ENCODE data around the gene DRG1. TPM values are rescaled to one million over a fixed set of nuclear protein-coding genes. Genes with fewer than 3 reads are reported as not detected.

Gene DRG1
- total and polyA plus RNA-seq, 2 donors (not counting 3 experiments of a cell fraction or from before 2014, with no cell fraction given): 37.7 to 65.1 TPM

DNA sequence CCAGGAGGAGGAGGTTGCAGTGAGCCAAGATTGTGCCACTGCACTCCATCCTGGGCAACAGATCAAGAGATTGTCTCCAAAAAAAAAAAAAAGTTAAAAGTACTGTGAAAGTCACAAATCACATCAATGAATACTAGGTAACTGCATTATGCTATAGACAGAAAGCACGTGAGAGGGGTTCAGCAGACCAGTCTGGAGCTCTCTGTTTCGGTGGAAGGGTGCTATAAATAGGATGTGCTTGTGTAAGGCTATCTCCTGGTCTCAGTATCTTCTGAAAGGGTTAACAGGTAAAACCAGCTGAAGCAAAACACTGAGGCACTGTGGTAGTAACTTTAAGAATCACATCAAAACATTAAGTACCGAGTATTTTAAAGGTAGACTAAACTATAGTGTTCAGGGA, 46.8 kb downstream of the DRG1 start:
- peaks cover 11 to 25% of the 10 kb centered on the region in 2 experiments for H3K36me3 ChIP-seq (ENCODE audit: control insufficient read depth in 2 of 2, extremely low read depth in 1 of 2, insufficient read depth in 2 of 2, low read length in 2 of 2)
- ChIA-PET CTCF (interaction anchor here (1.1 kb wide), 1 partner anchor 111 kb away, joined by 3 read pairs; no protein-coding TSS in a partner anchor), POLR2A (no interaction called here)
- H3K4me3 ChIP-seq (replicated peaks in 1 of 3; ENCODE audit: insufficient read depth in 1 of 3, low read depth in 1 of 3, low read length in 3 of 3): no peak overlapping the region
- H3K9me3 ChIP-seq (replicated peaks; ENCODE audit: control insufficient read depth, insufficient read depth, low read length): no peaks in the 10 kb centered on the region
- TF ChIP-seq JUN (IDR thresholded peaks at IDR 0.05; ENCODE audit: borderline replicate concordance, insufficient read depth, insufficient read length, low read depth): no peak
- no peak overlapping the region for H3K4me2 ChIP-seq (ENCODE audit: insufficient read depth, low read length)
- intact Hi-C loops (cut with micrococcal nuclease): no loop called here
- no peaks in the 10 kb centered on the region for H3K9me1 ChIP-seq (replicated peaks; ENCODE audit: control insufficient read depth, extremely low read depth, insufficient read depth, low read length)
- no peaks in the 10 kb centered on the region for H4K20me1 ChIP-seq (replicated peaks; ENCODE audit: control insufficient read depth, extremely low read depth, insufficient read depth, low read length)
- FAIRE-seq (no peak), DNase-seq (ENCODE audit: low read depth, low spot score) (no peak)
- H3K9ac ChIP-seq (replicated peaks; ENCODE audit: extremely low read depth, insufficient read depth, low read length): no peak overlapping the region
- no peak overlapping the region for H3K27ac ChIP-seq (ENCODE audit: insufficient read depth, low read depth, low read length)
- no peaks in the 10 kb centered on the region for H3K79me2 ChIP-seq (ENCODE audit: control insufficient read depth, insufficient read depth, low read length)
- no peaks in the 10 kb centered on the region for H3K27me3 ChIP-seq (ENCODE audit: control insufficient read depth in 2 of 2, insufficient read depth in 2 of 2, low read length in 2 of 2)
- no TSS peak for BruUV-seq (replicated peaks)
- dilution Hi-C loops (cut with MboI; ENCODE audit: extremely low pct_ligation_motif_present, low sequenced_read_pairs): no loop called here
- H3K4me1 ChIP-seq (ENCODE audit: control insufficient read depth, extremely low read depth, insufficient read depth, low read length): no peaks in the 10 kb centered on the region
- no peak overlapping the region for H2AFZ ChIP-seq (ENCODE audit: low read depth, low read length)

DNA sequence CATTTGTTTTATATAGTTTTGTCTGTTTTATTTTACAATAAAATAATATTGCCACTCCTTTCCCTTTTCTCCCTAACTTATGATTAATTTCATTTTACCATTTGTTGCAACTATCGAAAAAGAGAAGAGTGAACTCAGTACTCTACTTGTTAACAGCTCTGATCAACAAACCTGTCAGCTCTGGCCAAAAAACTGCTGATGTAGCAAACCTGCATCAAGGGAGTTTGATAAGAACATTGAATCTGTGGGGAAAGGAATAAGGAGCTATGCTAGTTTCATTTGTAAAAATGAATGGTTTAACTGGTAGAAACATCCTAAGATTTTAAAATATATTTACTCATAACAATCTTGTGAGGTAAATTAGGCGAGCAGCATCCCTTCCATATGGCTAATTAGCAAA, 47.4 kb downstream of the DRG1 start:
- DNase-seq (ENCODE audit: low read depth, low spot score): no peak
- intact Hi-C loops (cut with micrococcal nuclease): no loop called here
- H2AFZ ChIP-seq (ENCODE audit: low read depth, low read length): no peak overlapping the region
- ChIA-PET CTCF (interaction anchor here (1.1 kb wide), 1 partner anchor 110 kb away, joined by 3 read pairs; no protein-coding TSS in a partner anchor), POLR2A (no interaction called here)
- FAIRE-seq: no peak
- no peaks in the 10 kb centered on the region for H4K20me1 ChIP-seq (replicated peaks; ENCODE audit: control insufficient read depth, extremely low read depth, insufficient read depth, low read length)
- H3K9me1 ChIP-seq (replicated peaks; ENCODE audit: control insufficient read depth, extremely low read depth, insufficient read depth, low read length): no peaks in the 10 kb centered on the region
- H3K9ac ChIP-seq (replicated peaks; ENCODE audit: extremely low read depth, insufficient read depth, low read length): no peak overlapping the region
- H3K27me3 ChIP-seq (ENCODE audit: control insufficient read depth in 2 of 2, insufficient read depth in 2 of 2, low read length in 2 of 2): no peaks in the 10 kb centered on the region
- no peak overlapping the region for H3K4me3 ChIP-seq (replicated peaks in 1 of 3; ENCODE audit: insufficient read depth in 1 of 3, low read depth in 1 of 3, low read length in 3 of 3)
- BruUV-seq (replicated peaks): no TSS peak
- no peaks in the 10 kb centered on the region for H3K9me3 ChIP-seq (replicated peaks; ENCODE audit: control insufficient read depth, insufficient read depth, low read length)
- no peaks in the 10 kb centered on the region for H3K4me1 ChIP-seq (ENCODE audit: control insufficient read depth, extremely low read depth, insufficient read depth, low read length)
- dilution Hi-C loops (cut with MboI; ENCODE audit: extremely low pct_ligation_motif_present, low sequenced_read_pairs): no loop called here
- no peak overlapping the region for H3K27ac ChIP-seq (ENCODE audit: insufficient read depth, low read depth, low read length)
- peaks cover 11 to 21% of the 10 kb centered on the region in 2 experiments for H3K36me3 ChIP-seq (ENCODE audit: control insufficient read depth in 2 of 2, extremely low read depth in 1 of 2, insufficient read depth in 2 of 2, low read length in 2 of 2)
- H3K4me2 ChIP-seq (ENCODE audit: insufficient read depth, low read length): no peak overlapping the region
- TF ChIP-seq, protein P1, sequence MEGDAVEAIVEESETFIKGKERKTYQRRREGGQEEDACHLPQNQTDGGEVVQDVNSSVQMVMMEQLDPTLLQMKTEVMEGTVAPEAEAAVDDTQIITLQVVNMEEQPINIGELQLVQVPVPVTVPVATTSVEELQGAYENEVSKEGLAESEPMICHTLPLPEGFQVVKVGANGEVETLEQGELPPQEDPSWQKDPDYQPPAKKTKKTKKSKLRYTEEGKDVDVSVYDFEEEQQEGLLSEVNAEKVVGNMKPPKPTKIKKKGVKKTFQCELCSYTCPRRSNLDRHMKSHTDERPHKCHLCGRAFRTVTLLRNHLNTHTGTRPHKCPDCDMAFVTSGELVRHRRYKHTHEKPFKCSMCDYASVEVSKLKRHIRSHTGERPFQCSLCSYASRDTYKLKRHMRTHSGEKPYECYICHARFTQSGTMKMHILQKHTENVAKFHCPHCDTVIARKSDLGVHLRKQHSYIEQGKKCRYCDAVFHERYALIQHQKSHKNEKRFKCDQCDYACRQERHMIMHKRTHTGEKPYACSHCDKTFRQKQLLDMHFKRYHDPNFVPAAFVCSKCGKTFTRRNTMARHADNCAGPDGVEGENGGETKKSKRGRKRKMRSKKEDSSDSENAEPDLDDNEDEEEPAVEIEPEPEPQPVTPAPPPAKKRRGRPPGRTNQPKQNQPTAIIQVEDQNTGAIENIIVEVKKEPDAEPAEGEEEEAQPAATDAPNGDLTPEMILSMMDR (IDR thresholded peaks at IDR 0.05; ENCODE audit: extremely low read depth in 1 of 2, insufficient read depth in 1 of 2, low read depth in 1 of 2, low read length in 2 of 2): no peak
- TF ChIP-seq FOS (IDR thresholded peaks at IDR 0.05; ENCODE audit: borderline replicate concordance, insufficient read depth, low read length) (no peak), EZH2 (IDR thresholded peaks at IDR 0.05; ENCODE audit: borderline replicate concordance, low read depth, low read length, severe bottlenecking) (no peak), JUN (IDR thresholded peaks at IDR 0.05; ENCODE audit: borderline replicate concordance, insufficient read depth, insufficient read length, low read depth) (no peak), POLR2A (IDR thresholded peaks at IDR 0.05; ENCODE audit: low read depth, low read length) (no peak), POLR2AphosphoS5 (IDR thresholded peaks at IDR 0.05; ENCODE audit: insufficient read depth, low read depth, low read length) (no peak), MYC (IDR thresholded peaks at IDR 0.05; ENCODE audit: low read depth, low read length) (no peak)
- TF ChIP-seq, protein P2, sequence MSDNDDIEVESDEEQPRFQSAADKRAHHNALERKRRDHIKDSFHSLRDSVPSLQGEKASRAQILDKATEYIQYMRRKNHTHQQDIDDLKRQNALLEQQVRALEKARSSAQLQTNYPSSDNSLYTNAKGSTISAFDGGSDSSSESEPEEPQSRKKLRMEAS (IDR thresholded peaks at IDR 0.05; ENCODE audit: insufficient read depth, insufficient read length): no peak
- no peaks in the 10 kb centered on the region for H3K79me2 ChIP-seq (ENCODE audit: control insufficient read depth, insufficient read depth, low read length)

Data from endothelial cell of umbilical vein (primary cell).